DOHH2 (cell line): ENCODE data around the gene CDH1.
A peak's percentile ranks its signal among the peaks of the same experiment; 100 is the strongest.

ENCODE experiments used
- CTCF ChIP-seq: fragments of 200-600 bp; sonication (generic); IDR thresholded peaks from one replicate; pipeline ENCODE4 v1.5.1; 2014; ENCODE audit warnings: antibody characterized with exemption, mild to moderate bottlenecking, low read depth, low read length; ENCODE audit not compliant: poor library complexity, severe bottlenecking
- EZH2phosphoT487 ChIP-seq: fragments of 200-600 bp; sonication (generic); IDR thresholded peaks from 2 replicates; pipeline ENCODE4 v1.6.1; 2017; ENCODE audit warnings: borderline replicate concordance, mild to moderate bottlenecking, antibody characterized with exemption, low read length, moderate library complexity, mixed read lengths

- TF ChIP-seq CTCF (peak; percentile 39), EZH2phosphoT487 (no peak)
Measured at GRCh38 chr16:68844211-68844564, 107.1 kb downstream of the CDH1 start.
